HG02885 (cell line): ENCODE measurements around the gene CX3CL1.
"Not testable (repeated sequence)": the region's sequence is repeated elsewhere in the genome, so short reads cannot be mapped to it uniquely, and the experiment has no call there.

Experiments used
- ATAC-seq: cut with Tn5 transposase; IDR thresholded peaks from one replicate; pipeline ENCODE4 v1.9.1; 2021; ENCODE audit warnings: mild to moderate bottlenecking; ENCODE audit not compliant: unreplicated experiment, poor library complexity

CX3CL1 gene

DNA sequence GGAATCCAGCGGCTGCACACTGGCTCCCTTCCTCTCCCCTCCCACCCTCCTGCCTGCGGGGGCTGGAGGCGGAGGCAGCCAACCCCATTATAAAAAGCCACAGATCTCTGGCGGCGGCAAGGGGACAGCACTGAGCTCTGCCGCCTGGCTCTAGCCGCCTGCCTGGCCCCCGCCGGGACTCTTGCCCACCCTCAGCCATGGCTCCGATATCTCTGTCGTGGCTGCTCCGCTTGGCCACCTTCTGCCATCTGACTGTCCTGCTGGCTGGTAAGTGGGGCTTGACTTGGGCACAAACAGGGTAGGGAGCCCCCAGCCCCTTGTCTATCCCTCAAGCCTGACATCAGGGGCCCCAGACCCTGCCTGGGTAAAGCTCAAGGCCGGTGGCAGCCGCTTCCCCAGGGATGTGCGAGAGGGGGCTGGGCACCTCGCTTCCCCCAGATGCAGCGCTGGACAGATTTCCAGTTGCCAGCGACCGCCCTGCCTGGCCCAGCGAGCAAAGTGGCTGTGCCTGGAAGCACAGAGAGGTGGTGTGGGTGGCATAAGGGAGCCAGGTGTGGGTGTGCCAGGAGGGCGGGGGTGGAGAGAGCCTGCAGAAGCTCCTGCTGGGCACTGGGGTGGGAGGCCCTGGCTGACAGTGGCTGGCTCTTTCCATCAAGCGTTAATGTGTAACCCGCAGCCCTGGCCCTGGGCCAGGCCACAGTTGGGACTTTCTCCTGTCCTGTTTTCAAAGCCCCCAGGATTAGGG lies at the start of gene CX3CL1:
Gene CX3CL1 (plus strand): TSS at position 119 of the 745 bp plus-strand sequence. CDS start 79 bp downstream, at position 198.
- no peak for ATAC-seq

DNA sequence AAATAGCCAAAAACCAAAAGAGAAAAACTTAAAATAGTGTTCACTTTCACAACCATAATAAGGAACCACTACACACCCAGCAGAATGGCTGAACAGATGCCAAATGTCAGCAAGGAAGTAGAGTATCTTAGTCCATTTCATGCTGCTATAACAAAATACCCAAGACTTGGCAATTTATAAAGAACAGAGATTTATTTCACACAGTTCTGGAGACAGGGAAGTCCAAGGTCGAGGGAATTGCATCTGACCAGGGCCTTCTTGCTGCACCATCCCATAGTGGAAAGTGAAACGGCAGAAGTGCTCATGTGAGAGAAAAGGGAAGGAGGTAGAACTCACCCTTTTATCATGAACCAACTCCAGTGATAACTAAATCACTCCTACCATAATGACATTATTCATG lies 47.5 kb upstream of the CX3CL1 start:
- ATAC-seq: no peak

DNA sequence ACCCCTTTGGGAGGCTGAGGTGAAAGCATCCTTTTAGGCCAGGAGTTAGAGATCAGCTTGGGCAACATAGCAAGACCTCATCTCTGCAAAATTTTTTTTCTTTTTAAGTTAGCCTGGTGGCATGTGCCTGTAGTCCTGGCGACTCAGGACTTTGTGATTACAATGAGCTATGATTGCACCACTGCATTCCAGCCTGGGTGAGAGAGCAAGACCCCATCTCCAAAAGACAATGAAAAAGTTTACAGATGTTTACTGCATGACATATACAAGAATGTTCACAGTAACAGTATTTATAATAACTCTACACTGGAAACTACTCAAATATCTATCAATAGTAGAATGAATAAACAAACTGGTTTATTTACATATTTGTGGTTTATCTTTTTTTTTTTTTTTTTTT lies 46.8 kb upstream of the CX3CL1 start:
- ATAC-seq: no peak

DNA sequence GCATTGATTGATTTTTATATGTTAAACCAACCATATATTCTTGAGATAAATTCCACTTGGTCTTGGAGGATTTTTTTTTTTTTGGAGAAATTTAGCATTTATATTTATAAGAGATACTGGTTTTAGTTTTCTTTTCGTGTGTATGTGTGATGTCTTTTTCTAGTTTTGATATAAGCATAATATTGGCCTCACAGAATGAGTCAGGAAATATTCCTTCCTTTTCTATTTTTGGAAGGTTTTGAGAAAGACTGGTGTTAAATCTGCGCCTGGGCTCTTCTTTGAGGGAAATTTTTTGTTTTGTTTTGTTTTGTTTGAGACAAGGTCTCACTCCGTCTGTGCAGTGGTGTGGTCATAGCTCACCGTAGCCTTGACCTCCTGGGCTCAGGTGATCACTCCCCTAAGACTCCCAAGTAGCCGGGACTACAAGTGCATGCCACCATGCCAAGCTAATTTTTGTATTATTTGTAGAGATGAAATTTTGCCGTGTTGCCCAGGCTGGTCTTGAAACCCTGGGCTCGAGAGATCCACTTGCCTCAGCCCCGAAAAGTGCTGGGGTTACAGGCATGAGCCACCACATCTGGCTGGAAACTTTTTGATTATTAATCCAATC lies 42.5 kb upstream of the CX3CL1 start:
- no peak for ATAC-seq

DNA sequence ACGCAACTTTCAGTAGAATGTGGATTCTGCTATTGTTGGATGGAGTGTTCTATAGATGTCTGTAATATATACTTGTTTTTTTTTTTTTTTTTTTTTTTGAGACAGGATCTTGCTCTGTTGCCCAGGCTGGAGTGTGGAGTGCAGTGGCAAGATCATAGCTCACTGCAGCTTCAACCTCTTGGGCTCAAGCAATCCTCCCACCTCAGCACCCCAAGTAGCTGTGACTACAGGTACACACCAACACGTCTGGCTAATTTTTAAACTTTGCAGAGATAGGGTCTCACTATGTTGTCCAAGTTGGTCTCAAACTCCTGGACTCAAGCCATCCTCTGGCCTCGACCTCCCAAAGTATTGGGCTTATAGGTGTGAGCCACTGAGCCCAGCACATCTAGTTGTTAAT lies 40.9 kb upstream of the CX3CL1 start:
- ATAC-seq: no peak

DNA sequence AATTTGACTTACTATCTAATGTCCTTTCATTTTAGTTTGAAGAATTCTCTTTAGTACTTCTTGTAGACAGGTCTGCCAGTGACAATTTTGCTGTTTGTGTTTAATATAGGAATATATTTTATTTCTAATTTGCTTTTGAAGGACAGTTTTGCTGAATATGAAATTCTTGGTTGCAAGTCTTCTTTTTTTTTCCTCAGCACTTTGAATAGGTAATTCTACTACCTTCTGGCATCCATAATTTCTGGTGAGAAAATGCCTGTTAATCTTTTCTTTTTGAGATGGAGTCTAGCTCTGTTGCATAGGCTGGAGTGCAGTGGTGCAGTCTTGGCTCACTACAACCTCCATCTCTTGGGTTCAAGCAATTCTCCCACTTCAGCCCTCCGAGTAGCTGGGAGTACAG lies 38.9 kb upstream of the CX3CL1 start:
- ATAC-seq: no peak

DNA sequence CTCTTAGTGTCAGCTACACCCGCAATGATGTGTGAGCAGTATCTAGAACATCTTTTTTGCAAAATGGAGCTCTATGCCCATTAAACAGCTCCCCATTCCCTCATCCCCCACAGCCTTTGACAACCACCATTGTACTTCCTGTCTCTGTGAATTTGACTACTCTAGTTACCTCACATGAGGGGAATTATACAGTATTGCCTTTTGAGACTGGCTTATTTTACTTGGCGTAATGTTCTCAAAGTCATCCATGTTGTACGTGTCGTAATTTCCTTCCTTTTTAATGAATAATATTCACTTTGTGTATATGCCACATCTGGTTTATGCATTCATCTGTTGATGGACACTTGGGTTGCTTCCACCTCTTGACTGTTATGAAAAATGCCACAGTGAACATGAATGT lies 36.9 kb upstream of the CX3CL1 start:
- no peak for ATAC-seq

DNA sequence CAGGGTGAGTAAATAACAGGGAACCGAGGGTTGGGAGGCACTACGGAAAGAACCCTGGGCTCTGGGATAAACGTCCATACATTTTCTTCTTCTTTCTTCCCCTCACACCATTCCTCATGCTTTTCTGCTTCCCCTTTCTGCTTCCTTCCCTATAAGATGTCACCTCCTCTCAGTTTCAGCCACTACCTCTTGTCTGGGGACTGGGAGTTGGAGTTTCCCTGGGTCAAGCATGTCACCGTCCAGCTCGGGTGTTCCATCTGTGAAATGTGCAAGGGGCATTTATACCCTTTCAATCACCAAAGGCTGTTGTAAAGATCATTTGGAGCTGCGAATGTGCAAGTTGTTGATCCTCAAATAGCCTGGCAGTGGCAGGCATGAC lies 31.2 kb upstream of the CX3CL1 start:
- ATAC-seq: no peak

DNA sequence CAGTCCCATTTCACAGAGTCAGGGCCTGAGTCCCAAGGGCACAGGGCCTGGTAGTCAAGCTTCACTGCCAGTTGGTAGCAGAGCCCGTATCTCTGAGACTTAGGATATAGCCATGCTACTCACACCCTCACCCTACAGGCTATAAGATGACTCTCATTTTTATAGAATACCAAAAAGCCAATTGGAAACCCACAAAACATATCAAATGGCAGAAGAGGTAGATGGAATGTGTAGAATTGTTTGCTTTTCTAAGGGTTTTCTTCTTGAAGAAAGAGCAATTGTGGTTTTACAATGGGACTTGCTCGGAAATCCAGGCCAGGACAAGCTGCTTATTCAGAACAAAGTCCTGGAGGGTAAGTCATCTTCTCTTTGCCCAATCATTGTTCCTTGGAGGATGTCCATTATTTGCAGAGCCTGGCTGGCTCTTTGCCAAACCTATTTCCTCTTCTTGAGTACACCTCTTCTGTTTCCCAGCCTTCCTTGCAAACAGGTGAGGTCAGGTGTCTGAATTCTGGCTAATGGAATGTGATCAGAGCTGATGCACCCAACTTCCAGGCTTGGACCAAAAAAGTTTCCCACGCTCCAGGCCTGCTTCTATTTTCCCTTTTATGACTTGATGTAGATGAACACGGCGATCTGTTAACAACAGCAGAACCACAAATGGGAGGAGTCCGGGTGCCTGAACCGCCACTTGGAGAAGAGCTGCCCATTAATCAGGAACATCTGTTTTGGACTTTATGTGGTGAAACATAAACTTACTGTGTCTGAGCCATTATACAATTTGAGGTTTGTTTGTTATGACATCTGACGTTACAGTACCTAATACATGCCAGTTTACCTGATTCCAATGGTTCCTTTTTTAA lies 30.6 kb upstream of the CX3CL1 start:
- ATAC-seq: no peak

DNA sequence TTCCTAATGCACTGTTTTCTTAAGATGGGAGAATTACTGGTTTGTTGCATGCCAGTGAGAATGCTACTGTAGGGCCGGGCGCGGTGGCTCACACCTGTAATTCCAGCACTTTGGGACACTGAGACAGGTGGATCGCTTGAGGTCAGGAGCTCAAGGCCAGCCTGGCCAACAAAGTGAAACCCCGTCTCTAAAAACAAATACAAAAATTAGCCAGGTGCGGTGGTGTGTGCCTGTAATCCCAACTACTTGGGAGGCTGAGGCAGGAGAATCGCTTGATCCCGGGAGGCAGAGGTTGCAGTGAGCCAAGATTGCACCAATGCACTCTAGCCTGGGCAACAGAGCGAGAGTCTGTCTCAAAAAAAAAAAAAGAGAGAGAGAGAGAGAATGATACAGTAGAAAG lies 29.7 kb upstream of the CX3CL1 start:
- not testable (repeated sequence) for ATAC-seq

DNA sequence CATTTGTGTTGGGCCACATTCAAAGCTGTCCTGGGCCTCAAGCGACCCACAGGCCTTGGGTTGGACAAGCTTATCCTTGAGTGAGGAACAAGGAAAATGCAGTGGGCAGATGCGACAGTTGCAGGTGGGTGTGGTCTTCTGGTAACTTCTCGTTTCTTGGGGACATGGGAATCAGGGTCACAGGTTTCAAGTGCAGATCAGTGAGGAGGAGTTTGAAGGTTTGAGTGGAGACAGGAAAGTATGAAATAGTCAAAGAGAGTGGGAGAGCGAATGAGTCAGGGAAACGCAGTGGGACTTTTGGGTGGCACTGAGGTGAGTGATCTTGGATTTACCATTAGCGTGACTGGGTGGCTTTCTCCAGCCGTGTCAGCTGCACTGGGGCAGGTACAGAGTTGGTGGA lies 29.1 kb upstream of the CX3CL1 start:
- no peak for ATAC-seq

DNA sequence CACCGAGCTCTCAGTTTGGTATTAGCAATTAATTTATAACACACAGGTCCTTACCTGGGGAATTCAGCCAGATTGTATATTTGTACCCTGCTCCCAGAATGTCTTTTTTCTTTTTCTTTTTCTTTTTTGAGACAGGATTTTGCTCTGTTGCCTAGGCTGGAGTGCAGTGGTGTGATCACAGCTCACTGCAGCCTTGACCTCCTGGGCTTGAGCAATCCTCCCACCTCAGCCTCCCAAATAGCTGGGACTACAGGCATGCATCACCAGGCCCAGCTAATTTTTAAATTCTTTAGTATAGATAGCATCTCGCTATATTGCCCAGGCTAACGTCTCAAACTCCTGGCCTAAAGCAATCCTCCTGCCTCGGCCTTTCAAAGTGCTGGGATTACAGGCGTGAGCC lies 28.2 kb upstream of the CX3CL1 start:
- ATAC-seq: not testable (repeated sequence)

DNA sequence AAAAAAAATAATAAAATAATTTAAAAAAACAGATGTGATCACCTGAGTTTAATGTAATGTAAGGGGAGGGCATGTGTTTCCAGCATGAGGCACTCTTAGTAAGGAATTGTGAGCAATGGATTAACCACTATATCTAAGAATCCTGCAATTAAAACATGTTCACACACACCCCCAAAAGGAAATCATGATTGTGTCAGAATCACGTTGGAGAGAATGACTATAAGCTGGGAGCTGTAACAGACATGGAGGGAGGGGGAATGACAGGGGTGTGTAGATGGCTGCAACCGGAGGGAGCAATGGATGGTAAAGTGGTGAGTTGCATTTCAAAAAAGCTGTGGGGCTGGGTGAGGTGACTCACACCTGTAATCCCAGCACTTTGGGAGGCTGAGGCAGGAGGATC lies 27.3 kb upstream of the CX3CL1 start:
- ATAC-seq: no peak

DNA sequence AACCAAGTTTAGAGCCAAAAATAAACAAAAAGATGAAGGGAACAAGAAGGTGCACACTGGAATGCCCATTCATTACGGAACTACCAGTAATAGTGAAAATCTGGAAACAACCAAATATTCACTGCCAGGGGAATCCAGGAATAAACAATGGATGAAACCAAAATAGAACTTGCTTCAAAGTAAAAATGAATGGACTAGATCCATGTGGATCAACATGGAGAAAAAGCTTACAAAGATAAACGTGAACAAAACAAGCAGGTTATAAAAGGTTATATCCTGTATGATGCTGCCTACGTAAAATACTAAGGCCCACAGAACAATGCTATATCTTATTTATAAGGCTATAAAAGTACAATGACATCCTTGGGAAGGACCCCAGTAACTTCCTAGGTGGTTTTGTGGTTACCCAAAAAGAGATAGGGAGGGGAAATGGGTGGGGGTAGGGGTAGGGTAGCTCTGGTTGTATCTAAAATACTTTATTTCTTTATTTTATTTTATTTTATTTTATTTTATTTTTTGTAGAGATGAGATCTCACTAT lies 26.6 kb upstream of the CX3CL1 start:
- ATAC-seq: no peak

DNA sequence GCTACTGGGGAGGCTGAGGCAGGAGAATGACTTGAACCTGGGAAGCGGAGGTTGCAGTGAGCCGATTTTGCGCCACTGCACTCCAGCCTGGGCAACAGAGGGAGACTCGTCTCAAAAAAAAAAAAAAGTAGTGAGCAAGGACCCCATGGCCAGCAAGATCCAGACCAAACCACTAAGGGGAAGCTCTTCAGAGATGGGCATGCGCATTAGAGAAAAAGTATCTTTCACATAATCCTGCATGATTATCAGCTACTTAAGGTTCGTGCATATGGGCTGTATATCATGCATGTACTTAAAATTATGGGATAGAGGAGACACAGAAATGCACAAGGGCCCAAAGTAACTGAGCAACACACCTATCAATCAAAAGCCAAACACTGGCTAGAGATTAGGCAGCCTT lies 24.4 kb upstream of the CX3CL1 start:
- no peak for ATAC-seq

DNA sequence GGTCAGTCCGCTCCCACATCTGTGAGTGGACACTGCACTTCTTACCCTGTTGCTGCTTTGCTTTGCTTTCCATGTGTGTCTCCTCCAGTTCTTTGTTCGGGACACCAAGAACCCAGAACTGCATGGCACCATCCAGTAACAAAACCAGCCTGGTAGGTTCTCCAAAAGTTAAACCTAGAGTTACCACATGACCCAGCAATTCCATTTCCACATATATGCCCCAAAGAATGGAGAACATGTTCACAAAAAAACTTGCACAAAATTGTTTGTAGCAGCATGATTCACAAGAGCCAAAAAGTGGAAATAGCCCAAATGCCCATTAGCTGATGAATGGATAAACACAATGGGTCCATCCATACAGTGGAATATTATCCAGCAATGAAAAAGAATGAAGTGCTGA lies 24.0 kb upstream of the CX3CL1 start:
- ATAC-seq: no peak

DNA sequence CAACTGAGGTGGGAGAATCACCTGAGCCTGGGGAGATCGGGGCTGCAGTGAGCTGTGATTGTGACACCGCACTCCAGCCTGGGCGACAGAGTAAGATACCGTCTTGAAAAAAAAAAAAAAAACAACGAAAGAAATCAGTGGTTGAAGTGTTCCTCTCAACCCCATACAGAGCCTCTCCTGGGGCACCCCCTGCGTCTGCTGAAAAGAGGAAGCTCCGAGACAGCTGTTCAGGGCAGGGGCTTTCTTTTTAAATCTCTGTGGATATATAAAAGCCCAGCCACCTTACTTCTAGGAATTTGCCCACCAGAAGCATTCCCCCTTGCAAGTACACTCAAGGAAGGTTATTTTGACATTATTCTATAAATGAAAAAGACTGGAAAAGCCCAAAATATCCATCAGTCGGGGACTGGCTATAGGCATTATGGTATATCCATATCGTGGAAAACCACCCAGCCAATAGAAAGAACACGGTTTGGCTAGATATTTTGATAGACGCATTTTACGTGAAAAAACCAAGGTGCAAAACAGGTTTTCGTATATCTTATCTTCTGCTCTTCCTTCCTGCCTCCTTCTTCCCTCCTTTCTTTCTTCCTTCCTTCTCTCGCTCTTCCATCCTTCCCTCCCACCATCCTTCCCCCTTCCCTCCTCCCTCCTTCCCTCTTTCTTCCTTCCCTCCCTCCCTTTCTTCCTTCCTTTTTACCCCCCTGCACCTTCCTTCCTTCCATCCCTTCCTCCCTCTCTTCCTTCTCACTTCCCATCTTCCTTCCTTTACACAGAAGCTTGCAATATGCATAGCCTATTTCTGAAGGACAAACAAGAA lies 22.9 kb upstream of the CX3CL1 start:
- peak; percentile 94 for ATAC-seq

DNA sequence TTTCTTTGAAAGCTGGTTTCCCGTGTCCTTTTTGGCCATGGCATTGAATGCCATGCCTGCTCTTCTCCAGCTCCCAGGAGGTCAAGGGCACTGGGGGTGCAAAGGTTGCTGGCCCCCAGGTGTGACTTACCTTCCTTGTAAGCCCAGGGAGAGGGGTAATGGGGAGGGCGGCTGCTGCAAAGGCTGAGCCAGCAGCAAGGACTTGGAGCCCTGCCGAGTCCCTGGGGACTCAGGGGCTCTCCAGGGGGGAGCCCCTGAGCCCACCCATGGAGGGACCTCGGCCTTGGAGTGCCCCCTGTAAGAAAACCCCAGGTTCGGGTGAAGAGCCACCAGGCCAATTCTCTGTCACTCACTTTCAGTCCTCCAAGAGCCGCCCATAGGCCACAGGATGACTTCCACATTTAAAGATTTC lies 19.6 kb upstream of the CX3CL1 start:
- no peak for ATAC-seq

DNA sequence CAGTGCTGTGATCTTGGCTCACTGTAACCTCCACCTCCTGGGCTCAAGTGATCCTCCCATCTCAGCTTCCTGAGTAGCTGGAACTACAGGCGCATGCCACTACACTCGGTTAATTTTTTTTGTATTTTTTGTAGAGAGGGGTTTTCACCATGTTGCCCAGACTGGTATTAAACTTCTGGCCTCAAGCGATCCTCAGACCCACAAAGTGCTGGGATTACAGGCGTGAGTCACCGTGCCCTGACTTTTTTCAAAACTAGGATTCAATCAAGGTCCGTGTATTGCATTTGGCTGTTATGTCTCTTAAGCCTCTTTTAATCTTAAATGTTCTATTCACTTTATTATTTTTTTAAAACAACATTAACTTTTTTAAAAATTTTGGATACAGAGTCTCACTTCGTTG lies 18.0 kb upstream of the CX3CL1 start:
- no peak for ATAC-seq

DNA sequence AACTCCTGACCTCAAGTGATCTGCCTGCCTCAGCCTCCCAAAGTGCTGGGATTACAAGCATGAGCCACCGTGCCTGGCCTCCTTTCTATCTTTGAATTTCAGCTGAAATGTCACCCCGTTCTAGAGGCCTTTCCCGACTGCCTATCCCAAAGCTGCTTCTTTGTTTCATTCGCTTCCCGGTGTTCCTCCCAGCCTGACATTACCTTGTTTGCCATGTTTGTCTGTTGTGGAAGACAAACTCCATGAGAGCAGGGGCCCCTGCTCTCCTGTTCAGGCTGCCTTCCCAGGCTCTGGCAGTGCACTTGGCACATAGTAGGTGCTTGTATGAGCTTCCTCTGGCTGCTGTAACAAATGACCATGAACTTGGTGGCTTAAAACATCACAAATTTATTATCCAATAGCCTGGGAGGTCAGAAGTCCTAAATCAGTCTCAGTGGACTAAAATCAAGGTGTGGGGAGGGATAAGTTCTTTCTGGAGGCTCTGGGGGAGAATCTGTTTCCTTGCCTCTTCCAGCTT lies 16.3 kb upstream of the CX3CL1 start:
- no peak for ATAC-seq
